GM21390 (cell line): ENCODE results near the gene SPTBN1.

Experiments
- ATAC-seq: cut with Tn5 transposase; IDR thresholded peaks from one replicate; pipeline ENCODE4 v1.9.1; 2021; ENCODE audit not compliant: unreplicated experiment

Gene SPTBN1

DNA sequence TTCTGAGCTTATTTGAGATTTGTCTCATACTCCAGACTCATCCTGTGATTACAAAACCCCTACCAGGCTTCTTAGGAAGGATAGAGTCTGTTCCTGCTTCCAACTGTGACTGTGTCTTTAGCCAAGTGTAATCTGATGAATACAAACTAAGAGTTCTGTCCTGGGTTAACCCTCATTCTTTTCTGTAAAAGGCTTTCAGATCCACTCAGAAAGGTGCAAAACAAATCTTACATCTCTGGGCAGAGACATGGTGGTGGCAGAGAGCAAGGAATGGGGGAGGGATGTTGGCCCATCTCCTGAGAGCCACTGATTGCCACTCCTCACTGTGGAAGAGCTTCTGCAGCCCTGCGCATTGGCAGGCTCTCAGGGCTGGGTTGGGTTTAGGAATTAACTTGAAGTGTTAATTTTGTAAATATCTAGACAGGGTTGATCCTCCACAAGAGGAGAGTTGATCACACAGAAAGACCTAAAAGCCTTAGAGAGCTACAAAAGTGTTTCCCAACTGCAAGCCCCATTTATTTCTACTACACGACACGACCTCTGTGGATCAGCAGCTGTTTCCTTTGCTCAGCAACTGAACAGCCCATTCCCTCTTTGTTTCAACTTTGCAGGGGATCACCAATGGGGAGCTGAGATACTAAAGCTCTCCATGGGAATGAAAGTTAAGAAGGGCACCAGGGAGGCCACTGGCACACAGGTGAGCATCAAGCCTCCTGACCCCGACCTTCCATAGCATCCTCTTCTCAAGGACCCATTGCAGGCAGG, 23.7 kb upstream of the SPTBN1 start:
- ATAC-seq = no peak

DNA sequence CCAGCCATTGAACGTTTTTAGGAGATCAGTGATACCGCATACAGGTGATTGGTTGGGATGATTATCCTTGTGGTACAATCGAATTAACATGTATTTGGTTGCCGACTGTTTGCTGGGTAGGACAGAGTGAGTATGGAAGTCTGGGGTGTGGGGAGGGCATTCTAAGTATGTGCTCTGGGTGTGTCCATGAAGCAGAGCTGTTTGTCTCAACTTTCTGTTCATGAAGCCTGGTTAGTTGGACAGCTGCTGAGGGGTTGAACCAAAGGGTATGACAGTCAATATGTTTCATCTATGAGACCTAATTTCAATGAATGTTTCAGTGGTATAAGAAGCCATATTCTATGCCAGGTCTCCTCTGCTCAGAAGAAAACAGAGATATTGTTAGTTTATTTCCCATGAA, 21.9 kb upstream of the SPTBN1 start:
- ATAC-seq = no peak

DNA sequence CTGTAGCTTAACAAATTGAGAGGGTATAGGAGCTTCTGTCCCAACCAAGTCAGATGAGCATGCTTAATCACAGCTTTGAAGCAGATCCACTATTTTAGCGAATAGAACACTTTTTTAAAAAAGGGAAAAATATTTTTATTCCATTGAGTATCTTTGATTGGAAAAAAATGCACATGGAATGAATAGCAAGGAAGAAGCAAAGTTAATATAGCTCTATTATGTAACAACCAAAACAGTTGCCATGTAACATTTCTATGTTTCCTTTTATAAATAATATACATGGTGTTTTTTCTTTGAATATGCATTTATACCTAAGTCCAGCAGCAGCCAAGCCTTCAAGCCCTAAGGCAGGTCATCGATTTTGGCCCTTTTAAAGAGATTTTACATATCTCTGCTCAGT, 21.4 kb upstream of the SPTBN1 start:
- no peak for ATAC-seq

DNA sequence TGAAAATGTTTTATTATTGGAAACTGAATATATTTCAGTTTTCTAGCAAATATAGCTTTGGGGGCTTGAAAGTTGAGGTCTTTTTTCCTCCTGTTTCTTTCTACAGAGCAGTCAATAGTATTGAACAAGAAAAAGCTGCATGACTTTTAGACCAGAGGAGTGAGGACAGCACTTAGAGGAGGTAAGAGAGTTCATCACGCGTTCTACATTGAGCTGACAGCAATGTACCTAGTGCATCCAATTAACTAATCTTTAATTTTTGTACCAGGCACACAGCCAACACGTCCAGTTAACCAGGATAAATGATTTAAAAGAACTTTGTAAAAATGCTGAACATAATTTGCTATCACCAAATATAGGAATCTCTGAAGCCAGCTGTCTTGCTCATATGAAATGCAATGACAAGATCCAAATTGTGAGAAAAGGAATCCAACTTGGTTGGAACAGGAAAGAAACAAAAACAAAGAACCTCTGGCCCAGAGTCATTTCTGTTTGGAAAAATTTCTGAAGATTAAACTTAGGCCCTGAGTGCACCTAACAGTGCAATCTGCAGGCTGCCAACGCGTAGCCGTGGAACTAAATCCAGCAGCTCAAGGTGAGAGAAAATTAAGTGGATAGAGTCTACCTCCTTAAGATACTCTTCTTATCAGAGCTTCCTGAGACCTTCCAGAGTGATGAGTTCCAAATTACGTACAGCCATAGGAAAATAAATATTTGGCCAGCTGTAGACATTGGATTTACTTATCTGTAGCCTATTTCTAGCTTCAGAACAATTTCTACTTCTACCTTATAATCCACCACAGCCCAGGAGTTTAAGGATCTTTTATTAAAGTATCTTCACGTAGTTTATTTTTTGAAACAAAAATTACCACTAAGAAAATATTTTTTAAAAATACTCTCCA, 20.6 kb upstream of the SPTBN1 start:
- ATAC-seq = no peak

DNA sequence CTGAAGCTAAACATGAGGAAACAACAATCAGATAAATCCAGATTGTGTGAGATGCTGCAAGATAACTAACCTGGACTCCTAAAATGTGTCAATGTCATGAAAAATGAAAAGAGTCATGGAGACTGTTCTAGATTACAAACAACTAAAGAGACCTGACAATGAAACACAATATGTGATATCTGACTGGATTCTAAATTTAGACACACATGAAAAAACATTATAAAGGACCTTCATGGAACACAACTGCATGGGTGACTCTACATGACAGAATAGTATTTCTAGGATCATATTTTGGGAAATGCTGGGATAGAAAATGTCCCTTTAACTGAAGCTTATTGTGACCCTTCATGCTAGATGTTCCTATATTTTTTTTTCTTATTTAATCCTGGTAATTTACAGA, 18.5 kb upstream of the SPTBN1 start:
- no peak for ATAC-seq

DNA sequence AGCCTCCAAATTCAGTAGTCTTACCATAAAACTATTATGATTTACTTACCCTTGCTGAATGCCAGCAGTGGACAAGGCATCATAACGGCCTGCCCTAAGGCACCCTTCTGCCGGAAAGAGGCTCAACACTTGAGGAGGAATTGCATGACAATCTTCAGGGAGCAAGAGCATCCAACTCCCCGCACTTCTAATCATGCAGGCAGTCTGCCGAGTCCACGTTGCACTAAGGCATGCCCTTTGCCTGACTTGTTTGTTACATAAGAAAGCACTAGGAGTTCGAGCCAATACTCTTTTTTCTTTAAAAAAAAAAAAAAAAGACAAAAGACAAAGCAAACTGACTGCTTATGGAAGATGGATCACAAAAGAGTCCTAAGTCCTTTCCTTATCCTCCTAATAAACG, 17.9 kb upstream of the SPTBN1 start:
- ATAC-seq = no peak

DNA sequence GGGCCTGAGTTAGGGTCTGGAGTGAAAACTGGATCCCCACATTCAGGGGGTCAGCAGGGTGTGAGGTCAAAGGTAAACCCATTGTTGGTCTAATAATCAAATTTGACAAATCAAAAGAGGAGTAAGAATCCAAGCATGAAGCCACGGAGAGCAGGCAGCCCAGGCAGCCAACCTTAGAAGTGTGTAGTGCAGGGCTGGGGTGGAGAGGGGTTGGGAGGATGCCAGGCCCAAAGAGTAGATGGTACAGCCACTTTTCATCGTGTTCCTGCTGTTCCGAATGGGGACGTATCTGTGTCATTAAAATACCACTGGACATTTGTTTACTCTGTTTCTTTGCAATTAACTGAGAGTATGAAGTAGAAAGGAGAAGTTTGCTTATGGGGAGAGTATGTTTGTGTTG, 16.5 kb upstream of the SPTBN1 start:
- no peak for ATAC-seq

DNA sequence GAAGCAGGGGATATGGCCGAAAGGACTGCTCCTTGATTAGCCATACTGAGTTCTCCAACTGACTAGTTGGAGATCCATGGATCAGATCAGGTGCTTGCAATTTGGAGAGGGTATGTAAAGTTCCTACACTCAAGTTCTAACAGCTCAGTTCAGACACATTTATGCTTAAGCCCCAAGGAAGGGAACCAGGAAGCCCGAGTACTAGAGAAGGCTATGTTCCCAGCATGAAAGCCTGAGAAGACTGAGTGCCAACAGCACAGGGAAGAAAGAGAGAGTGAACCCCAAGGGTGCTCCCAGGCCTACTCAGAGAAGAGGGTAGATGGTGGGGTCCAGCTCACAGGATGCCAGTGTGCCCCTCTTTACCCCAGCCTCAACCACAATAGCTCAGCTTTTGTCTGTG, 16.1 kb upstream of the SPTBN1 start:
- ATAC-seq = no peak

DNA sequence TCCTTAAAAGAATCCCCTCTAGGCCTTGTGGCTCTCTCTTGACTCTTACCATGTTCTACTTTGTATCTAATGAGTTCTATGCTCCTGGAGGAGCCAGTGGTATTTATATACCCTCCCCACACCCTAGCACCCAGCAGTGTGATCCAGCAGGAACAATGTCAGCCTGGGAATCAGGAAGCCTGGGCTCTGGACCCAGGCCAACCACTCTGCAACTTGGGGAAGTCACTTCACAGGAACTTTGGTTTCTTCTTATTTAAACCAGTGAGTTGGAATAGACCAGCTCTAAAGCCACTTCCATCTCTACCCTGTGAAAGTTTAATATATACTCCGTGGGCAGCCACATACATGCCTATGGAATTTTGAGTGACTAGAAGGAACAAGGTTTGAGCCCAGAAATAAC, 11.6 kb upstream of the SPTBN1 start:
- ATAC-seq = no peak

DNA sequence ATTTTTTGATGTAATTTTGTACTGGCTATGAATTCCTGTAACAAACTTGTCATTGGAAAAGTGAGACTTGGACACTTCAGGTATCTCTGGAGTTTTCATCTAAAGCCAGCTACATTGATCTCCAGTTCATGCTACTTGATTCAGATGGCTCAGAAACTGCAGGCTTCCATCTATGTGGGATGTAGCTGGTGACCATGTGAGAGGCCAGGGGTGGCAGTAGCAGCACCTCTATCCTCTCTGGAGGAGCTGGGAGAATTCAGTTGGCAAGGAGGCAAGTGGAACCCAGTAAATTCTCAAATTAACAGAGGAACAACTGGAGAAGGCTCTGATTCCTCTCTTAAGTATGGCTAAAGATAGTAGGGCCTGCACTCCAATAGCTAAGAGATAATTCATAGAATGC, 10.0 kb upstream of the SPTBN1 start:
- ATAC-seq = no peak

DNA sequence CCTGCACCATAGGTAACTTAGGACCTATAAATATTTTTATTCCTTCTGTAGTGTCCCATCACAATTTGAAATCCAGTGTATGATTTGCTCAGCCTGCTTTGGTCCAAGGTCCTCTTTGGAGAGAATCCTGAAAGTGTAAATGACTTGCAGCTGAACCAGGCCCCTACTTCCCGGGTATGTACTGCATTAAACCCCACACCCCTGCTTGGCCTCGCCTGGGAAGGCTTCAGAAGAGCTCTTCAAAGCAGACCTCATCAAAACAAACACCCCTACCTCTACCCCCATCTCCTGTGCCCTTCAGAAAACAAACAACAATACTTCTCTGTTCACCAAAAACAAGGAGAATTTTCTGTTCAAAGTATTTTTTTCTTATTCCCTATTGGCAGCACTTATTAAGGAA, 9.5 kb upstream of the SPTBN1 start:
- ATAC-seq = no peak

DNA sequence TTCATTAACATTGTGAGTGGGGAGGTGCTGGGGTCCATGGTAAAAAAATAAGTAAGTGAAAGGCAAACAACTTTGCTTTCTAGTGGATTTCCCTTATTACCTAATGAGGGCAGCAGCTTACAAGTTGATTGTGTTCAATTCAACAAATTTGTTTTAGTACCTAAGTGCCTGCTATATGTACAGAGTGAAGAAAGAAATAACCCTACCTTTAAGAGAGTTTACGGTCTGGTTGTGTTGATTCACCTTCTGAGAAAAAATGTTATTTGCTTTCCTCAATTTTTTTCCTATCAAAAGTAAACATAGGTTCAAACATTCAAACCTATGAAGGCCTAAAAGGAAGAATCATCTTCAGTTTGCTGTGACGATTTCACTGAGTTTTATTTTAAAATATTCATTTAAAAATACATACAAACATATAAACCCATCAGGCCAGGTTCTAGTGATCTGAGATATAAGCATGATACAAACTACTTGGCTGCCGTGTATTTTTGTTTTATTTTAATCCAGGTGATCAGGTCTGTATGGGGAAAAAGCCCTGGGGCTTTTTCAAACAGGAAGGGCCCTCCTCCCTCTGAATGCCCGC, 1.5 kb upstream of the SPTBN1 start:
- ATAC-seq = no peak

DNA sequence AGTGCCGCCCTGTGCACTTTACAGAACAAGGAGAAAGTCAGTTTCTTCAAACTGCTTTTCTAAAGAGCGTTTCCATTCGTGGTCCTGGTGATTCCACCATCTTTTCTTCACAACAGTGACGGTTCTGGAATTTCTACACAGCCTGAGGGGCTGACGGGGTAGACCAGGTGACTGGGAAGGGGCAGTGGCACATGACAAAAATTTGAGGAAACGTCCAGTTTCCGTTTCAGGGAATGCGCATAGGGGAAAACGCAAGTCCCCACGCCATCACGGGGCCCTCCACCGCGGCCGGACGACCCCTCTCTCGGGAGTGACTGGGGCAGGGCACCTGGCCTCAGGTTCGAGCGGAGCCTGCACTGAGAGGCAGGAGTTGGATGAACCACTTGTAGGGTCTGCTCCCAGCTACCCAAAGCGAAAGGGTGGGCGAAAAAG, 980 bp upstream of the SPTBN1 start:
- ATAC-seq = no peak

DNA sequence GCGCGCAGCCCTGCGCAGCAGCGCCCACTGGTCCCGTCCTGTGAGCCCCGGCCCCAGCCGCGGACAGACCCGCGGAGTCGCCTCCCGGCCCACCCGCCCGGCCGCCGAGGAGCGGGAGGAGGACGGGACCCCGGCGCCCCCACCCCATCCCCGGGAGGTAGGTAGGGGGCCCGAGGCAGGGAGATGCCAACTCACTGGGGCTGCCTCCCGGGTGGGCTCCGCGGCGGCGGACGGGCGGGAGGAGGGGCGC, 160 bp downstream of the SPTBN1 start:
- no peak for ATAC-seq

DNA sequence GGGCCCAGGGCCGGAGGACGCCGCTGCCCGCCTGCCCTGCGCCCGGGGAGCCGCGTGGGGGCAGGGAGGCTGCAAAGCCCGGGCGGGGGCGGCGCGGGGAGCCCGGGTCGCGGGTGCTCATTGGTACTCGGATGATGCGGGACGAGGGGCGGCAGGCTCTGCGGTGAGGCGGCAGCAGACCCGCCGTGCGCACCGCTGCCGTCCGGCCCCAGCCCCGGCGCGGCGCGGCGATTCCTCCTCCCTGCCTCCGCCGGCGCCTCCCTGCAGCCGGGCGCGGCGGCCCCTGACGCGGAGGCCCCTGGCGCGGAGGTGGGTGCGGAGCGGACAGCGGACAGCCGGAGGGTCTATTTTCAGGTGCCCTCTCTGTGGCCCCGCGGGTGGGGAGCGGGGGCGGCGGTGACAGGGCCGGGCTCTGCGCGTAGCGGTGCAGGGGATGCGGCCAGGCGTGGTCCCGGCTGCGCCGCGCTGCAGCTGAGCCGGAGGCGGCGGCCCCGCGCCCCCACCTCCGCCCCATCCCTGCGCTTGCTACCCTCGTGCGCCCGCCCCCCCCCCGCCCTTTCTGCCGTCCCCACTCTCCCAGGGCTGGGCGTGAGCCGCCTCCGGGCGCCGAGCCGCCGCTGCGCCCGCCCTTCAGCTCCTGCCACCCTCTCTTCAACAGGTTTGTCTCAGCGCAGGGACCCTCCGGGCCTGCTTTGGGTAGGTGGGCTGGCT, 640 bp downstream of the SPTBN1 start:
- ATAC-seq = no peak

DNA sequence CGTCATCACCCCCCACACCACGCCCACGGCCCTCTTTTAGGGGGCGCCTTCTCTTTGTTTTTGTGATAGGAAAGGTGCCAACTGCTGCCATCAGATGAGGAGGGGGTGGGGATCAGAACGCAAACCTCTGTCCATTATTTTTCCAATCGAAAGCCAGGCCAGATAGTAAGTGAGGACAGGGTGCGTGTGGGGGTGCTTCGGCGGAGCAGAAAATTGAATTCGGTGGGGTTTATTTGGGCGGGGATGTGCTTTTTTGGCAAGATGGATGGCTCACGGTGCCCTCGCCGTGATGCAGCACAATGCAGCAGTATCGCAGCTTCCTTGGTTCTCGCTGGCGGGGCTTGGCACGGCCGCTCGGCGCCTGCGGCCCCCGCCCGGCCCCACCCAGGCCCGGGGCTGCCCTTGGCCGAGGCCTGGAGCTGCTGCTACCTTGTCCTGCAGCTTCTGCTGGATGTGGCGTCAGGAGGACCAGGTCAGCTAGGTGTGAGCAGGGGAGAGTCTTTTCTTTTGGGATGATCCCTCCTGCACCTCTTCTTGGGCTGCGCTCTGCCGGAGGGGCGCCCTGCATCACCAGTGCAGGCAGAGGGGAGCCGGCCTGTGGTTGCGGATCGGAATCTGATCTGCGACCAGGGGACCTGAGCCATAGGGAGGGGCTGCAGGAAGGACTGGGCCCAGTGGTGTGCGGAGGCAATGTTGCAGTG, 1.3 kb downstream of the SPTBN1 start:
- ATAC-seq = no peak

DNA sequence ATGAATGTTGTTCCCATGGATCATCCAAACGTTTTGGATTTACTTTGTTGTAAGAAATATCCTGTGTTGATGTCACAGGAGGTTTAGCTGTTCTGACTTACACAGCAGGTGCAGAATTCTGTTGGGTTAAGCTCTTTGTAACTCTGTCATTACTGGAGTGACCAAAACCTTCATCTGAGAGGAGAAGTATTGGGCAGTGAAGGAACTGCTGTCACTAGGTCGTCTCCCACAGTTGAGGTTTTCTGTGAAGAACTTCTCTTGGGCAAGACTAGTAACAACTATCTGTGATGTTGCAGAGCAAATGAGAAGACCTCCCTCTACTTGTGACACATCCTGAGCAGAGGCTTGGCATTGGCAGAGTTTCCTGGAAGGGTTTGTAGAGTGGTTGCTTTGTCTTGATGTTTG, 2.9 kb downstream of the SPTBN1 start:
- no peak for ATAC-seq

DNA sequence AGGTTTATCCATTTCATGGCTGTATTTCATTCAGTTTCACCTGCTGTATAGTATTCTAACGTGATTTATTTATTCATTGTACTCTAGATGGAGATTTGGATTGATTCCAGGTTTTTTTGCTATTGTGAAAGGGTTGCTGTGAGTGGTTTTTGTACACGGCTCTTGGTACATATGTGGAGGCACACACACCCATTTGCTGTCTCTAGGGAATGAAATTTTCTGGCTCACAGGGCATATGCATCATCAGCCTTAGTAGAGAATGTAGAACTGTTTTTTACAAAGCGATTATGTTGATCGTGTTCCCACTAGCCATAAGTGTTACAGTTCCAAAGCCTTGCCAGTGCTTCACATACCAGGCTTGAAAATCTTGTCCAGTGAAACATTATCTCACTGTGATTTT, 5.1 kb downstream of the SPTBN1 start:
- no peak for ATAC-seq

DNA sequence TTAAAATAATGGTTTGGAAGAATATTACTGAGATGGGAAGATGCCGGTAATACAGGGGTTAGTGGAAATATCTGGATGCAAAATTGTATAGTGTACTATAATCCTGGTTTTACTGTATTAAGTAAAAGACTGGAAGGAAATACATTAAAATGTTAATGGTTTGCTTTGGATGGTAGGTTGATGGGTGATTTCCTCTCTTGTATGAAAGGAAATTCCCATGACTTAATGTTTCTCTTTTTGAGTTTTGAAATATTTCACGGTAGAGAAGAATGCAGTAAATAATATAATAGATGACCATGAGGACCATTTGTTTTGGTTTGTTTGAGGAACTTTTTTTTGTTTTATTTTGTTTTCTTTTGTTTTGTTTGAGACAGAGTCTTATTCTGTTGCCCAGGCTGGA, 8.2 kb downstream of the SPTBN1 start:
- ATAC-seq = no peak

DNA sequence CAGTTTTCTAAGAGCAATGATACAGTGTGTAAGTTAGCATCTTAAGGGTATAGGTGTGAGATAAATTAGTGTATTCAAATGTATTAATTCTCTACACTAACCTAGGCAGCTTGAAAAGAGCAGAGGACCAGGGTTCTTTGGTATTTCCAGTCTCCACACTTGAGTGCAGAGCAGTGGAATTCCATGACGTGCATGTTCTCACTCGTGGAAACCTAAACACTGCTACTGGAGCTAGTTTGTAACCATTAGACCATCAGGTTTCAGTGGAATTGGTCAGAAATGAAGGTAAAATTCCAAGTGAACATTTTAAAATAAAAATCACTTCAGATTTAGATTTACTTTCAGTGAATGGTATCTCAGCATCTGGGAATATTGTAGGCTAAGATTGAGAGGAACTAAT, 9.0 kb downstream of the SPTBN1 start:
- no peak for ATAC-seq

DNA sequence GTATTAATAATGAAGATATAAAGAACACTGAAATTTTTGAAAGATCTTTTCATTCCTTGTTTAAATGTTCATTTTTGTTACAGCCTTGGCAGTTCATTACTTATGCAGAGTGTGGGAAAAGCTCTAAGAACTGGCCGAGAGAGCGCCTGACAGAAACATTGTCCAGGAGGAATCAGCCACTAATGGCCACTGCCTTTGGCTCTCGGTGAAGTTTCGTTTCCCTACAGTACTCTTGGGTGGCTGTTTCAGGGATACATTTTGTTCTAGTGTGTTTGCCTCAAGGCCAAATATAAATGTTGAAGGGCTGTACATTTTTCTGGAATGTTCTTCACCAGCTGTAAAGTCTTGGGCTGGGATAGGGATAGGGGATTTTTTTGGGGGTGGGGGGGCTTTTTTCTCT, 10.7 kb downstream of the SPTBN1 start:
- ATAC-seq = no peak
